Measurements from ENCODE around the gene CCDC61. TPM values are rescaled to one million over a fixed set of nuclear protein-coding genes. Genes with fewer than 3 reads are reported as not detected.

CCDC61 gene
- total RNA-seq, 2 experiments from 2014 or later: 14.2 to 20.1 TPM

- Histone ChIP-seq H3K9me3 (ENCODE audit: low read length) (no peaks in the 10 kb centered on the region), H3K4me1 (ENCODE audit: insufficient read depth, low read length, poor library complexity, severe bottlenecking) (no peaks in the 10 kb centered on the region), H3K4me3 (ENCODE audit: low read depth, low read length, poor library complexity, severe bottlenecking) (no peak overlapping the region), H3K27ac (ENCODE audit: low read depth, low read length, poor library complexity, severe bottlenecking) (no peak overlapping the region), H3K9me2 (ENCODE audit: insufficient read depth, low read length) (no peaks in the 10 kb centered on the region), H4K20me1 (ENCODE audit: insufficient read depth, low read length) (no peaks in the 10 kb centered on the region), H3K79me2 (ENCODE audit: insufficient read depth, low read depth, low read length) (no peaks in the 10 kb centered on the region), H3K36me3 (ENCODE audit: insufficient read depth, low read length) (peaks cover 2% of the 10 kb centered on the region; the same call in 1 of the 2 replicates), H3K4me2 (ENCODE audit: low read length) (no peak overlapping the region), H2AFZ (ENCODE audit: low read length) (no peak overlapping the region)
- CTCF ChIA-PET (ENCODE audit: unreplicated experiment): no interaction called here
- no peak for DNase-seq (ENCODE audit: low spot score)
- POLR2A ChIA-PET: interaction anchor here (0.6 kb wide), 1 partner anchor 86 kb away, joined by 5 read pairs; no protein-coding TSS in a partner anchor
- no TSS peak for BruUV-seq (replicated peaks)
- TF ChIP-seq CTCF (conservative IDR thresholded peaks at IDR 0.05; ENCODE audit: low read length) (no peak), EZH2phosphoT487 (IDR thresholded peaks at IDR 0.05; ENCODE audit: borderline replicate concordance, low read depth, low read length) (no peak)
- intact Hi-C loops (cut with micrococcal nuclease; ENCODE audit: unreplicated experiment): no loop called here
These were observed 23.5 kb downstream of the CCDC61 start for GRCh38 chr19:46018729-46019251.

GRCh38 chr19:46019270-46019669 is 24.0 kb downstream of the CCDC61 start:
- no peak overlapping the region for H3K4me3 ChIP-seq (ENCODE audit: low read depth, low read length, poor library complexity, severe bottlenecking)
- BruUV-seq (replicated peaks): no TSS peak
- H3K4me2 ChIP-seq (ENCODE audit: low read length): no peak overlapping the region
- ChIA-PET POLR2A (no interaction called here), CTCF (ENCODE audit: unreplicated experiment) (no interaction called here)
- DNase-seq (ENCODE audit: low spot score): no peak
- H3K27ac ChIP-seq (ENCODE audit: low read depth, low read length, poor library complexity, severe bottlenecking): no peak overlapping the region
- H3K9me3 ChIP-seq (ENCODE audit: low read length): no peaks in the 10 kb centered on the region
- H2AFZ ChIP-seq (ENCODE audit: low read length): no peak overlapping the region
- TF ChIP-seq EZH2phosphoT487 (IDR thresholded peaks at IDR 0.05; ENCODE audit: borderline replicate concordance, low read depth, low read length) (no peak), CTCF (conservative IDR thresholded peaks at IDR 0.05; ENCODE audit: low read length) (no peak)
- intact Hi-C loops (cut with micrococcal nuclease; ENCODE audit: unreplicated experiment): no loop called here
- no peaks in the 10 kb centered on the region for H3K79me2 ChIP-seq (ENCODE audit: insufficient read depth, low read depth, low read length)
- peaks cover 2% of the 10 kb centered on the region; the same call in 1 of the 2 replicates for H3K36me3 ChIP-seq (ENCODE audit: insufficient read depth, low read length)
- no peaks in the 10 kb centered on the region for H3K4me1 ChIP-seq (ENCODE audit: insufficient read depth, low read length, poor library complexity, severe bottlenecking)
- H4K20me1 ChIP-seq (ENCODE audit: insufficient read depth, low read length): no peaks in the 10 kb centered on the region
- no peaks in the 10 kb centered on the region for H3K9me2 ChIP-seq (ENCODE audit: insufficient read depth, low read length)

GRCh38 chr19:46020819-46021125 is 25.5 kb downstream of the CCDC61 start:
- H4K20me1 ChIP-seq (ENCODE audit: insufficient read depth, low read length): no peaks in the 10 kb centered on the region
- intact Hi-C loops (cut with micrococcal nuclease; ENCODE audit: unreplicated experiment): loop anchor here (10.0 kb wide), 1 partner anchor 164 kb away; no protein-coding TSS in a partner anchor
- no peaks in the 10 kb centered on the region for H3K4me1 ChIP-seq (ENCODE audit: insufficient read depth, low read length, poor library complexity, severe bottlenecking)
- no peak overlapping the region for H3K4me3 ChIP-seq (ENCODE audit: low read depth, low read length, poor library complexity, severe bottlenecking)
- peaks cover 2% of the 10 kb centered on the region for H3K36me3 ChIP-seq (ENCODE audit: insufficient read depth, low read length)
- no peaks in the 10 kb centered on the region for H3K9me2 ChIP-seq (ENCODE audit: insufficient read depth, low read length)
- no peak overlapping the region for H3K4me2 ChIP-seq (ENCODE audit: low read length)
- DNase-seq (ENCODE audit: low spot score): no peak
- no peak overlapping the region for H2AFZ ChIP-seq (ENCODE audit: low read length)
- no TSS peak for BruUV-seq (replicated peaks)
- H3K79me2 ChIP-seq (ENCODE audit: insufficient read depth, low read depth, low read length): no peaks in the 10 kb centered on the region
- no peak overlapping the region for H3K27ac ChIP-seq (ENCODE audit: low read depth, low read length, poor library complexity, severe bottlenecking)
- H3K9me3 ChIP-seq (ENCODE audit: low read length): no peaks in the 10 kb centered on the region
- TF ChIP-seq EZH2phosphoT487 (IDR thresholded peaks at IDR 0.05; ENCODE audit: borderline replicate concordance, low read depth, low read length) (no peak), CTCF (conservative IDR thresholded peaks at IDR 0.05; ENCODE audit: low read length) (no peak)
- ChIA-PET CTCF (ENCODE audit: unreplicated experiment) (no interaction called here), POLR2A (no interaction called here)

Measured in OCI-LY7 (cell line).